NCI-H2107 (cell line): ENCODE measurements around the gene BRSK2.

Experiments used
- DNase-seq: peaks from one replicate; lab custom pipeline; 2025; lab: John Stamatoyannopoulos, UW

The BRSK2 gene

GRCh38 chr11:1438261-1438966, 48.7 kb downstream of the BRSK2 start:
- no peak for DNase-seq

- no peak for DNase-seq
These were observed 49.2 kb downstream of the BRSK2 start for GRCh38 chr11:1438967-1439330.

GRCh38 chr11:1439341-1439740, 49.6 kb downstream of the BRSK2 start:
- no peak for DNase-seq

GRCh38 chr11:1440066-1440465, 50.3 kb downstream of the BRSK2 start:
- DNase-seq = no peak

GRCh38 chr11:1440496-1440895, 50.8 kb downstream of the BRSK2 start:
- DNase-seq = no peak

- DNase-seq = no peak
These were observed 52.4 kb downstream of the BRSK2 start for GRCh38 chr11:1442163-1442562.

- no peak for DNase-seq
These were observed 53.2 kb downstream of the BRSK2 start for GRCh38 chr11:1442807-1443366.

GRCh38 chr11:1443737-1444136, 54.0 kb downstream of the BRSK2 start:
- no peak for DNase-seq

GRCh38 chr11:1444321-1444720, 54.6 kb downstream of the BRSK2 start:
- no peak for DNase-seq

- no peak for DNase-seq
These were observed 55.2 kb downstream of the BRSK2 start for GRCh38 chr11:1444823-1445422.

- DNase-seq = no peak
These were observed 56.2 kb downstream of the BRSK2 start for GRCh38 chr11:1445741-1446445.

GRCh38 chr11:1446623-1447022, 56.9 kb downstream of the BRSK2 start:
- DNase-seq = no peak

GRCh38 chr11:1447845-1448825, 58.4 kb downstream of the BRSK2 start:
- no peak for DNase-seq

GRCh38 chr11:1448882-1449281, 59.1 kb downstream of the BRSK2 start:
- no peak for DNase-seq

GRCh38 chr11:1449490-1450243, 59.9 kb downstream of the BRSK2 start:
- DNase-seq = no peak

GRCh38 chr11:1450344-1450875, 60.7 kb downstream of the BRSK2 start:
- no peak for DNase-seq

GRCh38 chr11:1450949-1451710, 61.4 kb downstream of the BRSK2 start:
- DNase-seq = no peak

- DNase-seq = no peak
These were observed 62.2 kb downstream of the BRSK2 start for GRCh38 chr11:1451781-1452470.

- DNase-seq = no peak
These were observed 63.0 kb downstream of the BRSK2 start for GRCh38 chr11:1452744-1453143.
